AG04450 (cell line): ENCODE measurements around the gene VPS35. TPM values are rescaled to one million over a fixed set of nuclear protein-coding genes. Genes with fewer than 3 reads are reported as not detected.
A peak's percentile ranks its signal among the peaks of the same experiment; 100 is the strongest.

Source experiments
- CTCF ChIA-PET: fragments of 300-600, 350-600 bp; formaldehyde crosslinking; extraction: SDS; loops from one replicate; lab custom pipeline; 2022; ENCODE audit warnings: antibody characterized with exemption, inconsistent platforms; lab: Charles Lee
- POLR2A ChIA-PET: fragments of 350-600 bp; formaldehyde crosslinking; extraction: SDS; loops from one replicate; lab custom pipeline; 2021; ENCODE audit warnings: antibody characterized with exemption, inconsistent platforms; lab: Yijun Ruan, JAX
- DNase-seq: peaks from one replicate; pipeline ENCODE4 v3.0.0-alpha.2; 2011; ENCODE audit warnings: low read depth, low spot score
- H3K27ac ChIP-seq: one replicate; pipeline ENCODE4 v1.5.1; 2012; ENCODE audit warnings: low read depth, low read length, control low read depth
- H3K27me3 ChIP-seq: one replicate; pipeline ENCODE4 v1.6.0; 2012; ENCODE audit warnings: low read length; ENCODE audit not compliant: control insufficient read depth, insufficient read depth
- H3K4me3 ChIP-seq: 2 replicates; pipeline ENCODE4 v1.5.1; 2011; ENCODE audit warnings: mild to moderate bottlenecking, low read depth, low read length, control low read depth
- H3K9me3 ChIP-seq: 2 replicates; pipeline ENCODE4 v1.5.1; 2012; ENCODE audit warnings: low read length; ENCODE audit not compliant: control insufficient read depth, insufficient read depth
- CTCF ChIP-seq: IDR thresholded peaks from 2 replicates; pipeline ENCODE4 v1.5.1; 2011; ENCODE audit warnings: low read depth, low read length, control low read depth, inconsistent platforms
- polyA minus RNA-seq: library from RNA; depleted of rRNA, polyadenylated mRNA; stranded (reverse); fragments of >200 nt; gene quantifications from 2 replicates; pipeline ENCODE4 v1.2.3, GENCODE V29; 2011; rRNA and poly(A)+ RNA removed
- polyA plus RNA-seq: library from polyadenylated mRNA; depleted of rRNA; stranded (reverse); fragments of >200 nt; gene quantifications from 2 replicates; pipeline ENCODE4 v1.2.3, GENCODE V29; 2011; rRNA removed

Gene VPS35
- polyA plus RNA-seq, result 52.8 and 73.2 TPM in 2 replicates
- 32.1 and 58.6 TPM in 2 replicates for polyA minus RNA-seq

- no peaks in the 10 kb centered on the region for H3K27me3 ChIP-seq
- peak within 1 kb of the TSS; percentile 94 for H3K4me3 ChIP-seq
- peak; percentile 97 for DNase-seq
- ChIA-PET CTCF (interaction anchor here (3.3 to 4.3 kb wide), 2 partner anchors 15 to 59 kb away, joined by 12 to 29 read pairs; no protein-coding TSS in a partner anchor), POLR2A (interaction anchor here (0.6 to 0.9 kb wide), 2 partner anchors 11 to 158 kb away, joined by 3 to 4 read pairs; no protein-coding TSS in a partner anchor)
- peaks cover 3% of the 10 kb centered on the region; the same call in 1 of the 2 replicates for H3K9me3 ChIP-seq
- 0 out of 2 replicates have a peak, but pooled peaks have one; percentile 8 for TF ChIP-seq CTCF
- peak within 1 kb of the TSS; percentile 95 for H3K27ac ChIP-seq
Measured at GRCh38 chr16:46688654-46689364, at the start of gene VPS35. VPS35 (minus strand) TSS chr16:46689178; CDS start chr16:46689133, 45 bp downstream.

GRCh38 chr16:46737621-46738214 lies 48.7 kb upstream of the VPS35 start:
- Histone ChIP-seq H3K27me3 (no peaks in the 10 kb centered on the region), H3K27ac (no peak overlapping the region), H3K4me3 (no peak overlapping the region), H3K9me3 (no peaks in the 10 kb centered on the region; the same call in 1 of the 2 replicates)
- no peak for TF ChIP-seq CTCF
- no peak for DNase-seq
- POLR2A ChIA-PET, result no interaction called here
- CTCF ChIA-PET, result no interaction called here

- Histone ChIP-seq H3K27me3 (no peaks in the 10 kb centered on the region), H3K4me3 (no peak overlapping the region), H3K27ac (no peak overlapping the region), H3K9me3 (no peaks in the 10 kb centered on the region; the same call in 1 of the 2 replicates)
- no peak for DNase-seq
- POLR2A ChIA-PET, result no interaction called here
- CTCF ChIA-PET, result no interaction called here
- no peak for TF ChIP-seq CTCF
Measured at GRCh38 chr16:46736695-46737094, 47.7 kb upstream of the VPS35 start.

GRCh38 chr16:46733319-46733830 lies 44.4 kb upstream of the VPS35 start:
- CTCF ChIA-PET, result no interaction called here
- Histone ChIP-seq H3K4me3 (no peak overlapping the region), H3K27ac (no peak overlapping the region), H3K27me3 (no peaks in the 10 kb centered on the region), H3K9me3 (no peaks in the 10 kb centered on the region; the same call in 1 of the 2 replicates)
- POLR2A ChIA-PET, result no interaction called here
- no peak for DNase-seq
- no peak for TF ChIP-seq CTCF
